ENCODE measurements around the gene SEC31B.

SEC31B gene, protein sequence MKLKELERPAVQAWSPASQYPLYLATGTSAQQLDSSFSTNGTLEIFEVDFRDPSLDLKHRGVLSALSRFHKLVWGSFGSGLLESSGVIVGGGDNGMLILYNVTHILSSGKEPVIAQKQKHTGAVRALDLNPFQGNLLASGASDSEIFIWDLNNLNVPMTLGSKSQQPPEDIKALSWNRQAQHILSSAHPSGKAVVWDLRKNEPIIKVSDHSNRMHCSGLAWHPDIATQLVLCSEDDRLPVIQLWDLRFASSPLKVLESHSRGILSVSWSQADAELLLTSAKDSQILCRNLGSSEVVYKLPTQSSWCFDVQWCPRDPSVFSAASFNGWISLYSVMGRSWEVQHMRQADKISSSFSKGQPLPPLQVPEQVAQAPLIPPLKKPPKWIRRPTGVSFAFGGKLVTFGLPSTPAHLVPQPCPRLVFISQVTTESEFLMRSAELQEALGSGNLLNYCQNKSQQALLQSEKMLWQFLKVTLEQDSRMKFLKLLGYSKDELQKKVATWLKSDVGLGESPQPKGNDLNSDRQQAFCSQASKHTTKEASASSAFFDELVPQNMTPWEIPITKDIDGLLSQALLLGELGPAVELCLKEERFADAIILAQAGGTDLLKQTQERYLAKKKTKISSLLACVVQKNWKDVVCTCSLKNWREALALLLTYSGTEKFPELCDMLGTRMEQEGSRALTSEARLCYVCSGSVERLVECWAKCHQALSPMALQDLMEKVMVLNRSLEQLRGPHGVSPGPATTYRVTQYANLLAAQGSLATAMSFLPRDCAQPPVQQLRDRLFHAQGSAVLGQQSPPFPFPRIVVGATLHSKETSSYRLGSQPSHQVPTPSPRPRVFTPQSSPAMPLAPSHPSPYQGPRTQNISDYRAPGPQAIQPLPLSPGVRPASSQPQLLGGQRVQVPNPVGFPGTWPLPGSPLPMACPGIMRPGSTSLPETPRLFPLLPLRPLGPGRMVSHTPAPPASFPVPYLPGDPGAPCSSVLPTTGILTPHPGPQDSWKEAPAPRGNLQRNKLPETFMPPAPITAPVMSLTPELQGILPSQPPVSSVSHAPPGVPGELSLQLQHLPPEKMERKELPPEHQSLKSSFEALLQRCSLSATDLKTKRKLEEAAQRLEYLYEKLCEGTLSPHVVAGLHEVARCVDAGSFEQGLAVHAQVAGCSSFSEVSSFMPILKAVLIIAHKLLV
- 39.2 to 66.6 reads per million in 2 donors for total RNA-seq

DNA sequence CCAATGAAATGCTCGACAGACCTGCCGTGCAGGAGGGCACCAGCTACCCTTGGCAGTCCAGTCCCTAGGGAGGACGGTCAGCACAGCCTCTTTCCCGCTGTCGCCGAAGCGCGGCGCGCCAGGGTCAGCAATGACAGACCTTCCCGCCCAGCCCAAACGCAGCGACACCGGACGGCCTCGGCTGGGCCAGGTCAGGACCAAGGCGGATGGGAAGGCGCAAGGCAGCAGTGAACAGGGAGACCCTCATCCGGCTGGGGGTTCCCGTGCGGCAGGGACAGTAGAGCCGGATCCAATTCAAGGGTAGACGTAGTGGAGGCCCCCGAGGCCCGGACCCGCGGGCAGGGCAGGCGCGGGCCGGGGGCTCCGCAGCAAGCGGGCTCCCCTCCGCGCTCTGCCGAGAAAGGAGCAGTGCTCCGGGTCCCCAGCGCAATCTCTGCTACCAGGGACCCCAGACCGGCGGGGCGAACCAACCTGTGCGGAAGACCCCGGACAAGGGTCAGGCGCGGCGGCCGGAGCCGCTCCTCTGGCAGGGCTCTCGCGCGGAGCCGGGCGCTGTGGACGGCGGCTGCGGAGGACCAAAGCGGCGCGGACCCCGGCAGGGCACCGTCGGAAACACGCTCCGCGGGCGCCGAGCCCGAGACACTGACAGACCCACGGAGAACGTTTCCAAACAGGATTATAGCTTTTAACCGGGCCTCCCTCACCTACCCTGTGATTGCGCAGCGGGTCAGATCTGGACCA is at the start of gene SEC31B:
Gene SEC31B, minus strand, starts transcription at position 551 of the 741 bp plus-strand sequence. CDS start 2,909 bp downstream, outside the sequence.
- DNase-seq, result no peak

DNA sequence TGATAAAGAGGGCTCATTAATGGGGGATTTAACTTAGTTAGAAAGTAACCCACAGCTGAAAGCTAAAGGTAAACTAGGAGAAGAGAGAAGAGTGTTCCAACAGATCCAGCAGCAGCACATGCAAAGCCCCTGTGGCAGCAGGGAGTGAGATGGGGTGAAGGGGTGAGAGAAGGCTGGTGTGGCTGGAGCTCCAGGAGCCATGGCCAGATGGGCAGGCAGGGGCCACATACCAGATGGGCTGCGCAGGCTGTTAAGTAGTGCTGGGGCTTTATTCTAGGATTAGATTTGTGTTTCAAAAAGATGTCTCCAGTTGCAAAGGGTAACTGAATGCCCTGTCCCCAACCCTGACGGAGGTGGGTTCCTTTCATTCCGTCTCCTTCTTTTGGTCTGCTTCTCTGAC is 49.3 kb upstream of the SEC31B start:
- DNase-seq, result no peak

DNA sequence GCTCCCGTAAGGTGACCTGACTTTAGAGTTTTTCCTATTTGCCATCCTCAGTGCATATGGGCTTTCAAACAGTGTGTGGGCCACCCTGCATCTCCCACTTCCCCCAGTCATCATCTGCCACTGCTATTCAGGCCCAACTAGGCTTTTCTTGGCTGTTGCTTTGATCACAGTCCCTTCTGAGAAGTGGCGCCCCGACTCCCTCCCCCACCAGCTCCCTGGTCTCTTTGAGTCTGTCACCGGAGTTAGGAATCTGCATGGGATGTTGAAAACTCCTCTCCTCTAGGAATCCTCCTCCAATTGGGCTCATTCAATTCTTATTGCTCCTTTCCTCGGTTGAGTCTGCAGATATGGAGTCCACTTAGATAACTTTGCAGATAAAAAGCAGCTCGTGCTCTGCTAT is 48.2 kb upstream of the SEC31B start:
- DNase-seq, result no peak

DNA sequence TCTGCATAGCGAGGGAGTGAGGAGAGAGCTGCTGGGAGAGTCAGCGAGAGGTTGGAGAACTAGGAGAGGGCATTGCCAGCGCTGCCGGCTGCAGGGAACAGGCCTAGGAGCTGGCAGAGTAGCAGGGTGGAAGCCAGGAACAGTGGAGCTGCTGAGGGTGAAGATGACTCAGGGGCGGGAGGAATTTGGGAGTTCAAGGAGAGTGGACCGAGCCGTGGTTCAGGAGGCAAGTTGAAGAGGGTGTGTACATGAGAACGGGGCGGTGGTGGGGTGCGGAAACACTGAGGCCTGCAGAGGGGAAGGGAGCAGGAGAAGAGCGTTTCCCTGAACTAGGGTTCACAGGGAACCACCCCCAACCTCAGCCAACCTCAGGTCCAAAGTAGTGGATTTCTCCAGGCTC is 47.6 kb upstream of the SEC31B start:
- DNase-seq, result no peak

DNA sequence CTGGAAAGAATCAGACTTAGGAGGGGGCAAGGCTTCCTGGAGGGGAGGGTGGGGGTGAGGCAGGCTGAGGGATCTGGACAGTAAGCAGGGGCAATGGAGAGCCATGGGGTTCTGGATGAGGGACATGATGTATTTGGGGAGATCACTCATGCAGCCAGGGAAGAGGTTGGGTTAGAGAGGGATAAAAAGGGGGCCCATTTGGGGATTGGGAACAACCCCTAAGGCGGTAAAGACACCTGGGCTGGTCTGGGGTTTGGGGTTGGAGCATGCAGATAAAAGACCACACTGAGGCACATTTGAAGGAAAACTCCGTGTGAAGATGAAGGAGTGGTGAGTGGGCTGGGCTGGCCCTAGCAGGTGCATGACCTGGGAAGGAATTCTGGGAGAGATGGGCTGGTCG is 46.9 kb upstream of the SEC31B start:
- DNase-seq, result no peak

DNA sequence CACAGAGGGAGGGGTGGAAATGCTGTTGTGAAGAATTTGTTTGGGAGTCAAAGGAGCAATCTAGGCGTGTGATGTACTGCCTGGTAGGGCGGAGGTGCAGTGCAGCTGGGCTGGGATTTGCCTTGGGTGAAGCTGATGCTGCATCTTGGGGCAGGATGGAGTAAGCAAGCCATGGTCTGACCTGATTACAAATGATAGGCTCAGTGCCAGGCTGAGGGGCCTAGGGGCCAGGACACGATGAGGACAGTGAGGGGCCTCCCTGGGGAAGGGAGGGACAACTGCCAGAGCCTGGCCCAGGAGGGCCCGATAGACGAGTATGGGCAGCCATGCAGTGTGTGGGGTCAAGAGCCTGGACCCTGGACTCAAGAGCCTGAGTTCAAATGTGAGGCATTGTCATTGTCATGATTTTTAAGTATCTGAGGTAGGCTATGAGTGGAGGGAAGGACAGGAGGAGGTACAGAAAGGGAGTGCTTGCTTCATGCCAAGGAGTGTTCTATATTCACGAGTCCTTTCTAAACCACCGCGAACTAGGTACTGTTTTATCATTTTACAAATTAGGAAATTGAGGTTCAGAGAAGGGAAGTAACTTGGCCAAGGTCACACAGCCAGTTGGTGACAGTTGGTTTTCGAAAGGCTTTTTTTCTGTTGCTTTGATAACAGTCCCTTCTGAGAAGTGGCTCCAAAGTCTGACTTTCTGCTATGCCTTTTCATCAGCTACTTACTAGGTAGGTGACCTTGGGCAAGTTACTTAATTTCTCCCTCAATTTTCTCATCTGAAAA is 45.7 kb upstream of the SEC31B start:
- no peak for DNase-seq

DNA sequence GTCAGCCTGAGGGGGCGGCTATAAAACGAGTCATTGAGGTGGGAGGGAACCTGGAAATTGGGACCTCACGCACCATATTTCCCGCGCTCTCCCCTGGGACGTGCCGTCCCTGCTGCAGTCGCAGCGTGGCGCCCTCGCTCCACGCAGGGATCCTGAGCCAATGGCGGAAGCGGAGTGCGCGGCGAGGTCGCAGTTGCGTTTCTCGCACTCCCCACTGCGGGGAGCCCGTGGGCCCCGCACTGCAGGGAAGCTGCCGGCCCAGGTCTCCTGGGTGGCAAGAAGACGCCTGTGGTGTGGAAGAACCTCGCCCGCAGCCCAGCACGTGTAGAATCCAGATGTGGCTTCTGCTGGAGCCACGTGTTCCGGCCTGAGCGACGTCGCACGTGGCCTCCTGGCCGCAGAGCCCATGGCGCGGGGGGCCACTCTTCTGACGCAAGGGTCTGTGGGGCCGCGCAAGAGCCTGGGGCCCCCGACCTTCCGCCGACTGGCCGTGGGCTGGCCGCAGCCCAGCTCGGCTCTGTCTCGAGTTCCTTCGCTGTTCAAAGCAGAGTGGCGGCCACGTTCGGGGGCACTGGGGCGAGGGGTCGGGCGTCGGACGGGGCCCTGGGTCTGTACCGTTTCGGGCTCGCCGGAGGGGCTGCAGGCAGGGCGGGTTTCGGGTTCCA is 42.5 kb upstream of the SEC31B start:
- DNase-seq, result peak; percentile 68

DNA sequence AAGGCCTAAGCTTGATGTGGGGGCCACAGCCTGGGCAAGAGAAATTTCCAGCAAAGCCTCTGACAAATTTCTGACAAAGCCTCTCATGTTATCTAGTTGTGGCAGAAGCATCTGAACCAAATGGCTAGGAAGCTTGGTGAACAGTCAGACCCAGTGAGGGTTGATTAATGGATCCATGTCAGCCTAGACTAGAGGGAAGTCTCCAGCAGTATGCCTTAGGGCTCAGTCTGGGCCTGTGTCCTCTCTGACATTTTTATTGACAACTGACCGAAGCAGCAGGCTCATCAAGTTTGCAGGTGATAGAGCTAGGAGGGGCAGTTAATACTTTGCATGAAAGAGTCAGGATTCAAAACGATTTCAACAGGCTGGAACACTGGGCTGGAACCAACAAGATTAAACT is 41.3 kb upstream of the SEC31B start:
- no peak for DNase-seq

DNA sequence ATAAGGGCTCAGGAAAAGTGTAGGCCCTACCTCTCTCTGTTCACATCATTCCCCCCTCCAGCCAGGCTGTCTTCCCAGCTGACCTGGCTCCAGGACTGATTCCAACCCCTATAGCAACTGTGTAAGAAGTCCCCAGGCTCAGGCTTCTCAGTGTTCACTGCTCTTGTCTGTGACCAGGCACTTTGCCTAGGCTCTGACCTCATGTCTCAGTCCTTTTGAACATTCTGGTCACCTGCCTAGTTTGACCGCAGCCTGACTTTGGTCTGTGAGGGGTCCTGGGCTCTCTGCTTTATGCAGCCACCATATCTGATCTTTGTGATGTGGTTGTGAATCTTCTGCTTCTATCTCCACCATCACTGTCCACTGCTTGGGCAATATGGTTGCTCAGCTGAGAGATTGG is 40.6 kb upstream of the SEC31B start:
- DNase-seq, result no peak

DNA sequence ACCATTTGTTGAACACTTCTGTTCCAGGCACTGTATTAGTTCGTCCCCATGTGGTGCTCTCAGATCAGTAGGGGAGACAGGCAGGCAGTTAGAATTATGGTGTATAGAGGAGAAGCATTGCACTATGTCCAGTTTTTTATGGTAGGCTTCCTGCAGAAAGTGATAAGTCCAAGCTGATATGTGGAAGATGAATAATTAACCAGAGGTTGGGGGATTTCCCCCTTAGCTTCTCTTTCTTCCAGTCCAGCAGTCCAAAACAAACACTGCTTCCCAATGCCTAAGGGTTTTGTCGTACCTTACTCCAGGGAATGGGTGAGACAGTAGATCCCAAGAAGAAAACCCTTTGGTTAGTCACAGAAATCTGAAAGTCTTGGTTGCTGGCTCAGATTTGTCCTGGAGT is 35.2 kb upstream of the SEC31B start:
- DNase-seq, result no peak

DNA sequence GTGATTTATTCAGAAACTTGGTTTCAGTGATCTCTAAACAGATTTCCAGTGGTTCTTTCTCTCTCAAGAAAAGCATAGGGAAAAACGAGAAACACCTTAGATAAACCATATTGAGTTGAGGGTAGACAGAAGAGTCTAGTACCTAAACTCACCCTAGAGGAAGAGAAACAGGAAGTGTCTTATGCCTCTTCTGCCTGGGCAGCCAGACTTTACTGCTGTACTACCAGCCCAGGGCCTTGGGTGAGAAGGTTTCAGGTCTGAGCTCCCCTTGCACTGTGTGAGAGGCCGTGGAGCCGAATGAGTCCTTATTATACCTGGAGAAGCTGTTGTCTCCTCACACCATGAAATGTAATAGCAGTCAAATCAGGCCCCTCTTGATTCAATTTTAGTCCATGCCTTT is 34.3 kb upstream of the SEC31B start:
- no peak for DNase-seq

DNA sequence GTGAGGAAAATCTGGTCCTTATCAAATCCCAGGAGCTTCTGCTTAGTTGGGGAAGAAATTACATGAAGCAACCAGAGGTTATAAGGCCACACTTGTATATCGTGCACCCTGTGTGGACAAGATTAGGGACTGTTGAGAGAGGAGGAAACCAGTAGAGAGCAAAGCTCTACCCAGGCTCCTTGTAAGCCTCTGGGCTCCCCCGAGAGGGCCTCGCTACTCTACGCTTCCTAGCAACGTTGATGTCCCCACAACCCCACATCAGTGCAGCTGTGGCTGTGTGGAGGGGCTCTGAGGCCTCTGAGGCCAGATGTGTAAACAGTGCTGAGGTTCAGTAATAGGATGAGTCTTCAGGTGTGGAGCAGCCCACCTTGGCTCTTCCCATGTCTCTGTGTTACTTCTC is 32.1 kb upstream of the SEC31B start:
- no peak for DNase-seq

DNA sequence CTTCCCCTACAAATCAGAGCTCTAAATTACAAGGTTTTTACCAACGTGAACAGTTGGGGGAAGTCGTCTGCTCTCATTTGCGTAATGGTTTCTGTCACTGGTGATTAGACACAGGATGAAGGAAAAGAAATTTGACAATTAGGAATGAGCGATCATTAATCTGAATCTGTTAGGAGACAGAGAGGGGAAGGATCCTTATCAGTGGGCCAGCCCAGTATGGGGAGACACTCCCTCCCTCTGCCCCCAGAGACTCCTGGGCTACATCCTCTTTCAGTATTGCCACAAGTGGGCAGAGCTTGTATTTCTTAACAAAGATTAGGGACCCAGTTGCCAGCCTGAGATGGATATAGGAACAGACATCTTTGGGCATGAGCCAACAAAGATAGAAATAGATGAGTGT is 31.5 kb upstream of the SEC31B start:
- no peak for DNase-seq

DNA sequence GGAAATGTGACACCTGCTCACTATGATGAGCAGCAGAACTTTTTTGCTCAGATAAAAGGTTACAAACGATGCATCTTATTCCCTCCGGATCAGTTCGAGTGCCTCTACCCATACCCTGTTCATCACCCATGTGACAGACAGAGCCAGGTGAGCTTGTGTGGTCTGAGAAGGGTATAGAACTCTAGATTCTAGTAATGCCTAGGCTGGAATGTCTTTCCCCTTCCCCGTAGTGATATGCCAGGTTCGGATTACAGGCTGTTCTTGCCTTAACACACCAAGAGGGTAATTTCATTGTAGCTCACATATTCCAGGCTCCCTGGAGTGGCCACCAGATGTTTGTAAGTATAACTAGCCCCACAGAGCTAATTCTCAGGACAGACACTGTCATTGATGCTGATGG is 25.3 kb upstream of the SEC31B start:
- no peak for DNase-seq

DNA sequence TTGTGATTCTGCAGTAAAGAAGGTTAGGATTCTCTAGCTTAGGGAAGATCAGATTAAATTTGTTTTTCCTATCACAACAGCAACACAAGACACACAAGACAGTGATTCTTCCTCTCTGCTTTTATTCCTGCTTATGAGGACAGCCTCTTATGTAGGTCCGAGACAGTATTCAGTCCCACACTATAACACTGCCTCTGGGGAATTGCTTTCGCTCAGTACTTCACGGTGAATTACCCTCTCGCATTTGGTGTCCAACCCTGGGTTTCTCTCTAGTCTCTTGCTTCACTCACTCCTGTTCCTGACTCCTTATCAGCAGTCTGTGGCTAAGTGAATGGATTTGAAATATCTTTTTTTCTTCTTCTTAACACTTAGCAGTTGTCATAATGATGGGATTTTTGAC is 17.8 kb upstream of the SEC31B start:
- no peak for DNase-seq

DNA sequence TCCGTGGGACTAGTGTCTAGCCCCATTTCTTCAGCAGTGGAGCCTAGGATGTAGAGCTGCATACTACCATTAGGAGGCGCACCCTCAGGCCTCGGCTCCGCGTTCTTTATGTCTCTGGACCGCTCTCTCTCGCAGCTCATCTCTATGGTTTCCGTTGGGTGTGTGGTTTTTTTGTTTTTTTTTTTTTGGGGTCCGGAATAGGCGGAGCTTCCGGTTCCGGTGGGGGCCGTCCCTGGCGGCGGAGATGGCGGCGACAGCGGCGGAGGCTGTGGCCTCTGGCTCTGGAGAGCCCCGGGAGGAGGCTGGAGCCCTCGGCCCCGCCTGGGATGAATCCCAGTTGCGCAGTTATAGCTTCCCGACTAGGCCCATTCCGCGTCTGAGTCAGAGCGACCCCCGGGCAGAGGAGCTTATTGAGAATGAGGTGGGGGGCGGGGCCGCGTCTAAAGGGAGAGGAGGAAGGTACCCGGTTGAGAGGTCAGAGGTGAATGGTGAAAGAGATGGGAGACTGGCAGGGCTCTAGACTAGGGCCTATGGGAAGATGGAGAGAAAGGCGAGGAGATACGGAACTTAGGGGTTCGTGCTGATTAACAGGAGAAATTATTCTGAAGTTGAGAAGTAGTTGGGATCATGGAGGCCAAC is 16.2 kb upstream of the SEC31B start, which contains the start of gene HIF1AN:
Gene HIF1AN, plus strand, starts transcription at position 229 of the 639 bp plus-strand sequence. Its CDS starts 16 bp downstream, at position 245.
- DNase-seq, result peak; percentile 80

DNA sequence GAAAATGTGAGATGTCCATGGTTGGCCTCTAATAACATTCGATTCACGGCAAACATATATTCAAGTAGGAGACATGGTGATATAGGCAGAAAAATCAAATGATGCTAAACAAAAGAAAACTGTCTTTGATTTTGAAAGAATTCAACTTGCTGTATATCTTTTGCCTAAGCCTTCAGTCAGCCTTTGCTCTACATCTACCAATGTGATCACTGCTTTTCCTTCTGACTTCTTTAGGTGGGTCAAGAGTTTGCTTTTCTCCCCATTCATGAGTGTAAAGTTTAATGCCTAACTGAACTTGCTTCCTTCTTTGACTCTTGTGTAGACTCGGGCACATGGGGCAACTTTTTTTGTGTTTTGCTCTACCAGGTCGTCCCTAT is 15.7 kb upstream of the SEC31B start:
- DNase-seq, result no peak

DNA sequence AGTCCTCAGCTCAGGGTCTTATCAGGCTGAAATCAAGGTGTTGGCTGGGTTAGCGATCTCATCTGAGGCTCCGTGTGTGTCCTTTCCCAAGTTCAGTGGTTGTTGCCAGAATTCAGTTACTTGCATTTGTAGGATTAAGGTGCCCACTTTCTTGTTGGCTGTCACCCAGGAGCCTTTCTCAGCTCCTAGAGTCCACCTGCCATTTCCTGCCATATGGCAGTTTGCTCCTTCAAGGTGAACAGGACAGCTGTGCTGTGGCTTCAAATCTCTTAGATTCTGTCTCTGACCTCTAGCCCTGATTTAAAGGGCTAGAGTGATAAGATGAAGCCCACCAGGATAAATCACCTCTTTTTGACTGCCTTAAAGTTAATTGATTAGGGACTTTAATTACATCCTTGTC is 15.1 kb upstream of the SEC31B start:
- DNase-seq, result no peak

DNA sequence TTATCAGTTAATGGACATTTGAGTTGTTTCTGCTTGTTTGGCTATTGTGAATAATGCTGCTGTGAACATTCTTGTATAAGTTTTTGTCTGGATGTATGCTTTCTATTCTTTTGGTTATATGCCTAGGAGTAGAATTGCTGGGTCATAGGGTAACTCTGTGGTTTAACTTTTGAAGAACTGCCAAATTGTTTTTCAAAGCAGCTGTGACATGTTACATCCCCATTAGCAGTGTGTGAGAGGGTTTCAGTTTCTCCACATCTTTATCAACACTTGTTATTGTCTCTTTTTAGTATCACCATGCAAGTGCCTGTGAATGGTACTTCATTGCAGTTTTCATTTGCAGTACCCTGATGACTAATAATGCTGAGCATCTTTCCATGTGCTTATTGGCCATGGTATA is 12.1 kb upstream of the SEC31B start:
- no peak for DNase-seq

DNA sequence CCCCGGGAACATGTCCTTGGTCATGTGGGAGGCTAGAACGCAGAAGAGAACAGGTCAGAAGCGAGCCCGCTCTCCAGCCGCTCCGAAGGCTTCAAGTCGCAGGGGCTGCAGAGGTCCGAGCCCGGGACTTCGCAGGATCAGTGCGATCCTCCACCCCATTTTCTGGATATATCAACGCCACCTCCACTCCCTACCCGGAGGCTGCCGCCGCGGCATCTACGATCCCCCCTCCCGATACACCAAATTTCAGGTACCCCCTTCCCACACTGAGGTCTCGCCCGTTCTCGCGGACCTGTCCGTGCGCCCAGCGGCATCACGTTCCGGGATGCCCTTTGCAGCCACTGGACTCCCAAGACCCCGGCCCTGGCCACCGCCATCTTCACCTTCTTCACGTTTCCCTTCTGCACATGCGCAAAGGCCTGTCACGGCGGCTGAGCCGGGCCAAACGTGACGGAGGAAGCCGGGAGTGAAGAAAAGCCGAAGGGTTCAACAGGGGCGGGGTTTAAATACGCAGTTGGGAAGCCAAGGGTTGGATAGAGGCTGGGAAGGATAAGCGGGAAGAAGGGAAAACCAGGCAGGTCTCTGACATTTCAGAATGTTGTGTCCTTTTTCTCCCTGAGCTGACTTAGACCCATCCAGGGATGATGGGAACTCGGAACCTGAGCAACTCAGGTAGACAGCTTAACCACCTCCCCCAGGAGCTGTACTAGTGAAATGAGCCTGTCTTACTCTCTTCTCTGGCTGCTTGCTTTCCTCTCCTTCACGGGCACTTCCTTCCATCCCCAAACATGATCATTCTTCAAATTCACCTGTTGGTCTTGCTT is 10.0 kb upstream of the SEC31B start, which contains the start of gene NDUFB8:
Gene NDUFB8, minus strand, starts transcription at position 397 of the 824 bp plus-strand sequence. Its CDS starts 20 bp downstream, at position 377.
- peak; percentile 77 for DNase-seq
